Eye (tissue), 1 donor: ENCODE measurements around the gene TMEM207.

ENCODE experiments used
- DNase-seq: peaks from one replicate; pipeline ENCODE4 v3.0.0-alpha.2; 2015

The TMEM207 gene

GRCh38 chr3:190444006-190444405 lies 5.7 kb downstream of the TMEM207 start:
- DNase-seq = no peak

GRCh38 chr3:190443257-190443656 lies 6.4 kb downstream of the TMEM207 start:
- no peak for DNase-seq

- DNase-seq = no peak
Measured at GRCh38 chr3:190442240-190442639, 7.5 kb downstream of the TMEM207 start.

- no peak for DNase-seq
Measured at GRCh38 chr3:190436331-190436730, 13.4 kb downstream of the TMEM207 start.

GRCh38 chr3:190435618-190436017 lies 14.1 kb downstream of the TMEM207 start:
- DNase-seq = no peak

- no peak for DNase-seq
Measured at GRCh38 chr3:190433626-190434025, 16.1 kb downstream of the TMEM207 start.

- no peak for DNase-seq
Measured at GRCh38 chr3:190432216-190432615, 17.5 kb downstream of the TMEM207 start.

GRCh38 chr3:190430906-190431305 lies 18.8 kb downstream of the TMEM207 start:
- no peak for DNase-seq

- no peak for DNase-seq
Measured at GRCh38 chr3:190429681-190430080, 20.0 kb downstream of the TMEM207 start.

GRCh38 chr3:190426806-190427507 lies 22.7 kb downstream of the TMEM207 start:
- DNase-seq = no peak

- no peak for DNase-seq
Measured at GRCh38 chr3:190425833-190426232, 23.9 kb downstream of the TMEM207 start.

- DNase-seq = peak; percentile 63
Measured at GRCh38 chr3:190424478-190425439, 24.9 kb downstream of the TMEM207 start.

GRCh38 chr3:190424108-190424477 lies 25.6 kb downstream of the TMEM207 start:
- no peak for DNase-seq

GRCh38 chr3:190414297-190414696 lies 35.4 kb downstream of the TMEM207 start:
- DNase-seq = no peak

- DNase-seq = no peak
Measured at GRCh38 chr3:190404715-190405114, 45.0 kb downstream of the TMEM207 start.

GRCh38 chr3:190401963-190402362 lies 47.7 kb downstream of the TMEM207 start:
- no peak for DNase-seq

- no peak for DNase-seq
Measured at GRCh38 chr3:190399677-190400076, 50.0 kb downstream of the TMEM207 start.

GRCh38 chr3:190397889-190398288 lies 51.8 kb downstream of the TMEM207 start:
- DNase-seq = no peak

GRCh38 chr3:190396001-190396400 lies 53.7 kb downstream of the TMEM207 start:
- DNase-seq = no peak

GRCh38 chr3:190388703-190389102 lies 61.0 kb downstream of the TMEM207 start:
- no peak for DNase-seq

- no peak for DNase-seq
Measured at GRCh38 chr3:190387578-190388213, 62.0 kb downstream of the TMEM207 start, which contains the start of gene CLDN16. CLDN16 (plus strand) TSS chr3:190388163; CDS start chr3:190388330, 167 bp downstream.

- DNase-seq = peak; percentile 12
Measured at GRCh38 chr3:190385731-190386688, 63.7 kb downstream of the TMEM207 start.
